ENCODE results near the gene TEX264. TPM values are rescaled to one million over a fixed set of nuclear protein-coding genes. Genes with fewer than 3 reads are reported as not detected.

Gene TEX264
- total and polyA plus RNA-seq, 4 donors = 36.1 to 105 (median 55.4) TPM

GRCh38 chr3:51657234-51657633, 13.8 kb upstream of the TEX264 start:
- no peaks in the 10 kb centered on the region for H3K4me1 ChIP-seq (ENCODE audit: control insufficient read depth in 5 of 5, insufficient read depth in 5 of 5, low read length in 5 of 5)
- no peak for ATAC-seq (ENCODE audit: insufficient read depth, low FRiP score)
- WGBS, 2 donors = 39 to 73% methylated on average over 3 of the region's 3 CpGs
- no peak overlapping the region for H3K27ac ChIP-seq (ENCODE audit: low read depth in 1 of 2, low read length in 1 of 2)
- TF ChIP-seq, protein P1, sequence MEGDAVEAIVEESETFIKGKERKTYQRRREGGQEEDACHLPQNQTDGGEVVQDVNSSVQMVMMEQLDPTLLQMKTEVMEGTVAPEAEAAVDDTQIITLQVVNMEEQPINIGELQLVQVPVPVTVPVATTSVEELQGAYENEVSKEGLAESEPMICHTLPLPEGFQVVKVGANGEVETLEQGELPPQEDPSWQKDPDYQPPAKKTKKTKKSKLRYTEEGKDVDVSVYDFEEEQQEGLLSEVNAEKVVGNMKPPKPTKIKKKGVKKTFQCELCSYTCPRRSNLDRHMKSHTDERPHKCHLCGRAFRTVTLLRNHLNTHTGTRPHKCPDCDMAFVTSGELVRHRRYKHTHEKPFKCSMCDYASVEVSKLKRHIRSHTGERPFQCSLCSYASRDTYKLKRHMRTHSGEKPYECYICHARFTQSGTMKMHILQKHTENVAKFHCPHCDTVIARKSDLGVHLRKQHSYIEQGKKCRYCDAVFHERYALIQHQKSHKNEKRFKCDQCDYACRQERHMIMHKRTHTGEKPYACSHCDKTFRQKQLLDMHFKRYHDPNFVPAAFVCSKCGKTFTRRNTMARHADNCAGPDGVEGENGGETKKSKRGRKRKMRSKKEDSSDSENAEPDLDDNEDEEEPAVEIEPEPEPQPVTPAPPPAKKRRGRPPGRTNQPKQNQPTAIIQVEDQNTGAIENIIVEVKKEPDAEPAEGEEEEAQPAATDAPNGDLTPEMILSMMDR (IDR thresholded peaks at IDR 0.05; ENCODE audit: control extremely low read depth, extremely low read depth) = no peak
- peaks cover 4 to 29% (median 21%) of the 10 kb centered on the region in 4 donors for H3K36me3 ChIP-seq (ENCODE audit: control insufficient read depth in 4 of 4, insufficient read depth in 4 of 4, low read length in 4 of 4)
- no peaks in the 10 kb centered on the region for H3K9me3 ChIP-seq (ENCODE audit: control insufficient read depth in 4 of 4, insufficient read depth in 3 of 4, low read length in 3 of 4)
- no peak overlapping the region for H3K9ac ChIP-seq (ENCODE audit: insufficient read depth in 1 of 2, low read length in 2 of 2)
- H3K27me3 ChIP-seq (ENCODE audit: control insufficient read depth in 3 of 3, insufficient read depth in 3 of 3, low read length in 2 of 3) = no peaks in the 10 kb centered on the region
- no peak for DNase-seq
- no peak overlapping the region for H3K4me3 ChIP-seq

DNA sequence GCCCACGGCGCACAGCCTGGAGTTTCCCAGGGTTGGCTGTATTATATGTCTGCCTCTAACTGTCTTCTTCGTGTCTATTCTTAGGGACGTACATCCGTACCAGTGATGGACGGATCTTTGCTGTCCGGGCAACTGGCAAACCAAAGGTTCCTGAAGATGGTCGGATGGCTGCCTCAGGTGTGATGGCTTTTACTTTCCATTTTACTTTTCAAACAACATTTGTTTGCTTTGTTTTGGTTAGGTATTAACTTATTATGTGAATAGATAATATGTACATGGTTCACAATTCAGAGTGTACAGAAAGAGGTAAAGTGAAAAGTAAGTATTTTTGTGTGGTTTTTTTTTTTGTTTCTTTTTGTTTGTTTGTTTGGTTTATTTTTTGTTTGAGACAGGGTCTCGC, 11.1 kb upstream of the TEX264 start:
- no peaks in the 10 kb centered on the region for H3K4me1 ChIP-seq (ENCODE audit: control insufficient read depth in 5 of 5, insufficient read depth in 5 of 5, low read length in 5 of 5)
- ATAC-seq (ENCODE audit: insufficient read depth, low FRiP score) = no peak
- peaks cover 15 to 39% (median 28%) of the 10 kb centered on the region in 4 donors for H3K36me3 ChIP-seq (ENCODE audit: control insufficient read depth in 4 of 4, insufficient read depth in 4 of 4, low read length in 4 of 4)
- no peaks in the 10 kb centered on the region for H3K27me3 ChIP-seq (ENCODE audit: control insufficient read depth in 3 of 3, insufficient read depth in 3 of 3, low read length in 2 of 3)
- H3K27ac ChIP-seq (ENCODE audit: low read depth in 1 of 2, low read length in 1 of 2) = no peak overlapping the region
- no peak overlapping the region for H3K4me3 ChIP-seq
- no peaks in the 10 kb centered on the region for H3K9me3 ChIP-seq (ENCODE audit: control insufficient read depth in 4 of 4, insufficient read depth in 3 of 4, low read length in 3 of 4)
- TF ChIP-seq, protein P1 (IDR thresholded peaks at IDR 0.05; ENCODE audit: control extremely low read depth, extremely low read depth) = no peak
- H3K9ac ChIP-seq (ENCODE audit: insufficient read depth in 1 of 2, low read length in 2 of 2) = no peak overlapping the region
- DNase-seq = no peak
- WGBS, 2 donors = 95 to 98% methylated on average over 9 of the region's 9 CpGs

DNA sequence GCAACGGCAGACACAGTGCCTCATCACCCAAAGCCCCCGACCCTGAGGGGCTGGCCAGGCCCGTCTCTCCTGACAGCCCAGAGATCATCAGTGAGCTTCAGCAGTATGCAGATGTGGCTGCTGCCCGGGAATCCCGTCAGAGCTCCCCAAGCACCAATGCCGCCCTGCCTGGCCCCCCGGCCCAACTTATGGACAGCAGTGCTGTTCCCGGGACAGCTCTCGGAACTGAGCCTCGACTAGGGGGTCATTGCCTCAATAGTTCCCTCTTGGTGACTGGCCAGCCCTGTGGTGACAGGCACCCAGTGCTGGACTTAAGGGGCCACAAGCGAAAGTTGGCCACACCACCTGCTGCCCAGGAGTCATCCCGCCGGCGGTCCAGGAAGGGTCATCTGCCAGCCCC, 8.6 kb upstream of the TEX264 start:
- ATAC-seq (ENCODE audit: insufficient read depth, low FRiP score) (no peak), DNase-seq (no peak)
- Histone ChIP-seq H3K27me3 (ENCODE audit: control insufficient read depth in 3 of 3, insufficient read depth in 3 of 3, low read length in 2 of 3) (no peaks in the 10 kb centered on the region), H3K27ac (ENCODE audit: low read depth in 1 of 2, low read length in 1 of 2) (no peak overlapping the region), H3K36me3 (ENCODE audit: control insufficient read depth in 4 of 4, insufficient read depth in 4 of 4, low read length in 4 of 4) (peaks cover 15 to 31% (median 22%) of the 10 kb centered on the region in 4 donors), H3K9ac (ENCODE audit: insufficient read depth in 1 of 2, low read length in 2 of 2) (no peak overlapping the region), H3K4me1 (ENCODE audit: control insufficient read depth in 5 of 5, insufficient read depth in 5 of 5, low read length in 5 of 5) (no peaks in the 10 kb centered on the region), H3K4me3 (no peak overlapping the region), H3K9me3 (ENCODE audit: control insufficient read depth in 4 of 4, insufficient read depth in 3 of 4, low read length in 3 of 4) (no peaks in the 10 kb centered on the region)
- 94 to 95% methylated on average over 14 of the region's 14 CpGs for WGBS, 2 donors
- TF ChIP-seq, protein P1 (IDR thresholded peaks at IDR 0.05; ENCODE audit: control extremely low read depth, extremely low read depth) = no peak

GRCh38 chr3:51668756-51669155, 2.3 kb upstream of the TEX264 start:
- no peak overlapping the region for H3K27ac ChIP-seq (ENCODE audit: low read depth in 1 of 2, low read length in 1 of 2)
- no peak overlapping the region for H3K4me3 ChIP-seq
- H3K9ac ChIP-seq (ENCODE audit: insufficient read depth in 1 of 2, low read length in 2 of 2) = no peak overlapping the region
- peaks cover 0 to 13% (median 10%) of the 10 kb centered on the region in 5 donors for H3K4me1 ChIP-seq (ENCODE audit: control insufficient read depth in 5 of 5, insufficient read depth in 5 of 5, low read length in 5 of 5)
- ATAC-seq (ENCODE audit: insufficient read depth, low FRiP score) (no peak), DNase-seq (no peak)
- TF ChIP-seq, protein P1 (IDR thresholded peaks at IDR 0.05; ENCODE audit: control extremely low read depth, extremely low read depth) = no peak
- WGBS, 2 donors = 88 to 96% methylated on average over 1 of the region's 1 CpG
- peaks cover 0 to 6% (median 1%) of the 10 kb centered on the region in 4 donors for H3K36me3 ChIP-seq (ENCODE audit: control insufficient read depth in 4 of 4, insufficient read depth in 4 of 4, low read length in 4 of 4)
- no peaks in the 10 kb centered on the region for H3K9me3 ChIP-seq (ENCODE audit: control insufficient read depth in 4 of 4, insufficient read depth in 3 of 4, low read length in 3 of 4)
- H3K27me3 ChIP-seq (ENCODE audit: control insufficient read depth in 3 of 3, insufficient read depth in 3 of 3, low read length in 2 of 3) = no peaks in the 10 kb centered on the region

Data from lung (tissue), 12 donors.